Measurements from ENCODE around the gene SMIM5.

- TF ChIP-seq, protein P1, sequence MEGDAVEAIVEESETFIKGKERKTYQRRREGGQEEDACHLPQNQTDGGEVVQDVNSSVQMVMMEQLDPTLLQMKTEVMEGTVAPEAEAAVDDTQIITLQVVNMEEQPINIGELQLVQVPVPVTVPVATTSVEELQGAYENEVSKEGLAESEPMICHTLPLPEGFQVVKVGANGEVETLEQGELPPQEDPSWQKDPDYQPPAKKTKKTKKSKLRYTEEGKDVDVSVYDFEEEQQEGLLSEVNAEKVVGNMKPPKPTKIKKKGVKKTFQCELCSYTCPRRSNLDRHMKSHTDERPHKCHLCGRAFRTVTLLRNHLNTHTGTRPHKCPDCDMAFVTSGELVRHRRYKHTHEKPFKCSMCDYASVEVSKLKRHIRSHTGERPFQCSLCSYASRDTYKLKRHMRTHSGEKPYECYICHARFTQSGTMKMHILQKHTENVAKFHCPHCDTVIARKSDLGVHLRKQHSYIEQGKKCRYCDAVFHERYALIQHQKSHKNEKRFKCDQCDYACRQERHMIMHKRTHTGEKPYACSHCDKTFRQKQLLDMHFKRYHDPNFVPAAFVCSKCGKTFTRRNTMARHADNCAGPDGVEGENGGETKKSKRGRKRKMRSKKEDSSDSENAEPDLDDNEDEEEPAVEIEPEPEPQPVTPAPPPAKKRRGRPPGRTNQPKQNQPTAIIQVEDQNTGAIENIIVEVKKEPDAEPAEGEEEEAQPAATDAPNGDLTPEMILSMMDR (IDR thresholded peaks at IDR 0.05): no peak
- no peak for TF ChIP-seq ZFX (IDR thresholded peaks at IDR 0.05; ENCODE audit: borderline replicate concordance)
Observed at GRCh38 chr17:75630071-75630917, 2.9 kb upstream of the SMIM5 start.

Data from 22Rv1 (cell line).